IPS DF 4.7 (cell line): ENCODE measurements around the gene APC2.
"Not testable (repeated sequence)": the region's sequence is repeated elsewhere in the genome, so short reads cannot be mapped to it uniquely, and the experiment has no call there.

Source experiments
- DNase-seq: peaks from one replicate; pipeline ENCODE4 v3.0.0-alpha.2; 2013; ENCODE audit warnings: low spot score; ENCODE audit errors: extremely low read depth

APC2 gene

GRCh38 chr19:1510807-1511206, 60.9 kb downstream of the APC2 start:
- no peak for DNase-seq

- DNase-seq = no peak
These were observed 61.7 kb downstream of the APC2 start for GRCh38 chr19:1511318-1512317.

GRCh38 chr19:1512671-1513498, 63.0 kb downstream of the APC2 start, which contains the start of gene ADAMTSL5:
Gene ADAMTSL5 (minus strand): TSS chr19:1513019. CDS start chr19:1510943, 2,076 bp downstream.
- no peak for DNase-seq

GRCh38 chr19:1513499-1514294, 63.8 kb downstream of the APC2 start:
- DNase-seq = no peak

GRCh38 chr19:1514295-1514661, 64.4 kb downstream of the APC2 start:
- no peak for DNase-seq

GRCh38 chr19:1514986-1515721, 65.2 kb downstream of the APC2 start:
- no peak for DNase-seq

GRCh38 chr19:1516395-1516753, 66.5 kb downstream of the APC2 start:
- DNase-seq = no peak

GRCh38 chr19:1518471-1518870, 68.5 kb downstream of the APC2 start:
- no peak for DNase-seq

GRCh38 chr19:1519802-1520201, 69.9 kb downstream of the APC2 start:
- DNase-seq = not testable (repeated sequence)

- no peak for DNase-seq
These were observed 70.4 kb downstream of the APC2 start for GRCh38 chr19:1520203-1520780.

- no peak for DNase-seq
These were observed 71.7 kb downstream of the APC2 start for GRCh38 chr19:1521636-1522035.

- DNase-seq = no peak
These were observed 72.1 kb downstream of the APC2 start for GRCh38 chr19:1522061-1522460.

- no peak for DNase-seq
These were observed 72.9 kb downstream of the APC2 start for GRCh38 chr19:1522838-1523237.
